PFSK-1 (cell line): Measurements from ENCODE around the gene KBTBD4.

Experiments used
- SIN3A ChIP-seq: IDR thresholded peaks from 2 replicates; pipeline ENCODE4 v1.6.1; 2012; ENCODE audit warnings: mild to moderate bottlenecking, low read length, moderate library complexity, borderline replicate concordance; ENCODE audit not compliant: insufficient read depth
- TAF1 ChIP-seq: IDR thresholded peaks from 2 replicates; pipeline ENCODE4 v1.6.1; 2012; ENCODE audit warnings: low read length, control low read depth, borderline replicate concordance; ENCODE audit not compliant: insufficient read depth

DNA sequence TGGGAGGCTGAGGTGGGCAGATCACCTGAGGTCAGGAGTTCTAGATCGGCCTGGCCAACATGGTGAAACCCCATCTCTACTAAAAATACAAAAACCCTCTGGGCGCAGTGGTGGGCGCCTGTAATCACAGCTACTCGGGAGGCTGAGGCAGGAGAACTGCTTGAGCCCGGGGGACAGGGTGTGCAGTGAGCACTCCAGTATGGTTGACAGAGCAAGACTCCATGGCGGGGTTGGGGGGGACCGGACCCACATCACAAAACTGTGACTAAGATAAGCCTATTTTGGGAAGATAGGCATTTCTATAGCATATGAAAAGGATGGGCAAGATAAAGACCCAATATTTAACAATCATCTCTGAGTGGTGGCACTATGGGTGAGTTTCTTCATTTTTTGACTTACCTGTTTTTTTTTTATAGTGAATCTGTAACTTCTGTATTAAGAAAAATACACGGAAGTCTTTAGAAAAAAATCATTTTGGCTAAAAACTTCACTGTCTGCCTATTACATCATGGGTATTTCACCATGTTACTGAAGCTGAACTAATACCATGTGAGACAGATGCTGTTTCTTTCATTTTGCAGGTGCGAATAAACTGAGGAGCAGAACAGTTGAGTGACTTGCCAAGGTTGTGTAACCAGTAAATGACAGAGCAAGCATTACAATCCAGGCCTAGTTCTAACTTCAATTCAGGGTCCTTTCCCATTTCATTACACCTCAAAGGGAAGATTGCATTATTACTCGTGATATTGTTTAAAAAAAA, 28.3 kb downstream of the KBTBD4 start:
- no peak for TF ChIP-seq SIN3A
- no peak for TF ChIP-seq TAF1
